ENCODE results near the gene ZFAND4. TPM values are rescaled to one million over a fixed set of nuclear protein-coding genes. Genes with fewer than 3 reads are reported as not detected.

ZFAND4 gene
- total RNA-seq, 1 experiment from 2014 or later: 18.3 TPM

DNA sequence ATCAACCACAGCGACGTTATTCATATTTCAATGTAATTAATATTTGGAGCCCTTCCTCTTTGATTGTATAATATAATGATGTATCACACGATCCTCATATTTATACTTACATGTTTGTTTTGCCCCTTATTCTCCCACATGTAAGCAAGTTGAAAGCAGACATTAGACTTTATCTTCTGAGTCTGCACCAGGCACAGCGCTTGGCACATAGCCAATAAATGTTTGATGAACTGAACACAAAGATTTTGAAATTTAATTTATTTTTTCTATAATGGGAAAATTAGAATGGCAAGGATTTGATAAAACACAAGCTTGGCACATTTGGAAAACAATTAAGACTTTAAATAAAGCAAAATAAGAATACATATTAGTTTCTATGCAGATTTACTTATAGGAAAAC is 31.6 kb downstream of the ZFAND4 start:
- peaks cover 5% of the 10 kb centered on the region for H3K36me3 Mint-ChIP-seq
- H3K4me1 Mint-ChIP-seq: no peaks in the 10 kb centered on the region
- no peak for ATAC-seq
- no peaks in the 10 kb centered on the region for H3K27me3 Mint-ChIP-seq (ENCODE audit: low read depth)
- ChIA-PET POLR2A (no interaction called here), CTCF (no interaction called here)
- no peak overlapping the region for H3K27ac Mint-ChIP-seq
- H3K9me3 Mint-ChIP-seq: no peaks in the 10 kb centered on the region
- DNase-seq (ENCODE audit: low spot score): no peak
- H3K4me3 Mint-ChIP-seq: no peak overlapping the region
- TF ChIP-seq EMX1 (CRISPR knock-in tag; IDR thresholded peaks at IDR 0.05): no peak
- TF ChIP-seq, protein P1, sequence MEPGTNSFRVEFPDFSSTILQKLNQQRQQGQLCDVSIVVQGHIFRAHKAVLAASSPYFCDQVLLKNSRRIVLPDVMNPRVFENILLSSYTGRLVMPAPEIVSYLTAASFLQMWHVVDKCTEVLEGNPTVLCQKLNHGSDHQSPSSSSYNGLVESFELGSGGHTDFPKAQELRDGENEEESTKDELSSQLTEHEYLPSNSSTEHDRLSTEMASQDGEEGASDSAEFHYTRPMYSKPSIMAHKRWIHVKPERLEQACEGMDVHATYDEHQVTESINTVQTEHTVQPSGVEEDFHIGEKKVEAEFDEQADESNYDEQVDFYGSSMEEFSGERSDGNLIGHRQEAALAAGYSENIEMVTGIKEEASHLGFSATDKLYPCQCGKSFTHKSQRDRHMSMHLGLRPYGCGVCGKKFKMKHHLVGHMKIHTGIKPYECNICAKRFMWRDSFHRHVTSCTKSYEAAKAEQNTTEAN (CRISPR knock-in tag; IDR thresholded peaks at IDR 0.05): no peak
- TF ChIP-seq, protein P2, sequence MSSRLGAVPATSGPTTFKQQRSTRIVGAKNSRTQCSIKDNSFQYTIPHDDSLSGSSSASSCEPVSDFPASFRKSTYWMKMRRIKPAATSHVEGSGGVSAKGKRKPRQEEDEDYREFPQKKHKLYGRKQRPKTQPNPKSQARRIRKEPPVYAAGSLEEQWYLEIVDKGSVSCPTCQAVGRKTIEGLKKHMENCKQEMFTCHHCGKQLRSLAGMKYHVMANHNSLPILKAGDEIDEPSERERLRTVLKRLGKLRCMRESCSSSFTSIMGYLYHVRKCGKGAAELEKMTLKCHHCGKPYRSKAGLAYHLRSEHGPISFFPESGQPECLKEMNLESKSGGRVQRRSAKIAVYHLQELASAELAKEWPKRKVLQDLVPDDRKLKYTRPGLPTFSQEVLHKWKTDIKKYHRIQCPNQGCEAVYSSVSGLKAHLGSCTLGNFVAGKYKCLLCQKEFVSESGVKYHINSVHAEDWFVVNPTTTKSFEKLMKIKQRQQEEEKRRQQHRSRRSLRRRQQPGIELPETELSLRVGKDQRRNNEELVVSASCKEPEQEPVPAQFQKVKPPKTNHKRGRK (CRISPR knock-in tag; IDR thresholded peaks at IDR 0.05; ENCODE audit: borderline replicate concordance): no peak
- TF ChIP-seq ZNF138 (CRISPR knock-in tag; conservative IDR thresholded peaks at IDR 0.05): no peak
- TF ChIP-seq, protein P3, sequence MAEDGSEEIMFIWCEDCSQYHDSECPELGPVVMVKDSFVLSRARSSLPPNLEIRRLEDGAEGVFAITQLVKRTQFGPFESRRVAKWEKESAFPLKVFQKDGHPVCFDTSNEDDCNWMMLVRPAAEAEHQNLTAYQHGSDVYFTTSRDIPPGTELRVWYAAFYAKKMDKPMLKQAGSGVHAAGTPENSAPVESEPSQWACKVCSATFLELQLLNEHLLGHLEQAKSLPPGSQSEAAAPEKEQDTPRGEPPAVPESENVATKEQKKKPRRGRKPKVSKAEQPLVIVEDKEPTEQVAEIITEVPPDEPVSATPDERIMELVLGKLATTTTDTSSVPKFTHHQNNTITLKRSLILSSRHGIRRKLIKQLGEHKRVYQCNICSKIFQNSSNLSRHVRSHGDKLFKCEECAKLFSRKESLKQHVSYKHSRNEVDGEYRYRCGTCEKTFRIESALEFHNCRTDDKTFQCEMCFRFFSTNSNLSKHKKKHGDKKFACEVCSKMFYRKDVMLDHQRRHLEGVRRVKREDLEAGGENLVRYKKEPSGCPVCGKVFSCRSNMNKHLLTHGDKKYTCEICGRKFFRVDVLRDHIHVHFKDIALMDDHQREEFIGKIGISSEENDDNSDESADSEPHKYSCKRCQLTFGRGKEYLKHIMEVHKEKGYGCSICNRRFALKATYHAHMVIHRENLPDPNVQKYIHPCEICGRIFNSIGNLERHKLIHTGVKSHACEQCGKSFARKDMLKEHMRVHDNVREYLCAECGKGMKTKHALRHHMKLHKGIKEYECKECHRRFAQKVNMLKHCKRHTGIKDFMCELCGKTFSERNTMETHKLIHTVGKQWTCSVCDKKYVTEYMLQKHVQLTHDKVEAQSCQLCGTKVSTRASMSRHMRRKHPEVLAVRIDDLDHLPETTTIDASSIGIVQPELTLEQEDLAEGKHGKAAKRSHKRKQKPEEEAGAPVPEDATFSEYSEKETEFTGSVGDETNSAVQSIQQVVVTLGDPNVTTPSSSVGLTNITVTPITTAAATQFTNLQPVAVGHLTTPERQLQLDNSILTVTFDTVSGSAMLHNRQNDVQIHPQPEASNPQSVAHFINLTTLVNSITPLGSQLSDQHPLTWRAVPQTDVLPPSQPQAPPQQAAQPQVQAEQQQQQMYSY (CRISPR knock-in tag; IDR thresholded peaks at IDR 0.05): no peak
- no peak for TF ChIP-seq NFYB (CRISPR knock-in tag; conservative IDR thresholded peaks at IDR 0.05; ENCODE audit: low read depth)
- no peak for TF ChIP-seq ATF1 (CRISPR knock-in tag; IDR thresholded peaks at IDR 0.05)
- TF ChIP-seq, protein P4, sequence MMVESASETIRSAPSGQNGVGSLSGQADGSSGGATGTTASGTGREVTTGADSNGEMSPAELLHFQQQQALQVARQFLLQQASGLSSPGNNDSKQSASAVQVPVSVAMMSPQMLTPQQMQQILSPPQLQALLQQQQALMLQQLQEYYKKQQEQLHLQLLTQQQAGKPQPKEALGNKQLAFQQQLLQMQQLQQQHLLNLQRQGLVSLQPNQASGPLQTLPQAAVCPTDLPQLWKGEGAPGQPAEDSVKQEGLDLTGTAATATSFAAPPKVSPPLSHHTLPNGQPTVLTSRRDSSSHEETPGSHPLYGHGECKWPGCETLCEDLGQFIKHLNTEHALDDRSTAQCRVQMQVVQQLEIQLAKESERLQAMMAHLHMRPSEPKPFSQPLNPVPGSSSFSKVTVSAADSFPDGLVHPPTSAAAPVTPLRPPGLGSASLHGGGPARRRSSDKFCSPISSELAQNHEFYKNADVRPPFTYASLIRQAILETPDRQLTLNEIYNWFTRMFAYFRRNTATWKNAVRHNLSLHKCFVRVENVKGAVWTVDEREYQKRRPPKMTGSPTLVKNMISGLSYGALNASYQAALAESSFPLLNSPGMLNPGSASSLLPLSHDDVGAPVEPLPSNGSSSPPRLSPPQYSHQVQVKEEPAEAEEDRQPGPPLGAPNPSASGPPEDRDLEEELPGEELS (CRISPR knock-in tag; IDR thresholded peaks at IDR 0.05): no peak
- TF ChIP-seq, protein P5, sequence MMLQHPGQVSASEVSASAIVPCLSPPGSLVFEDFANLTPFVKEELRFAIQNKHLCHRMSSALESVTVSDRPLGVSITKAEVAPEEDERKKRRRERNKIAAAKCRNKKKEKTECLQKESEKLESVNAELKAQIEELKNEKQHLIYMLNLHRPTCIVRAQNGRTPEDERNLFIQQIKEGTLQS (CRISPR knock-in tag; conservative IDR thresholded peaks at IDR 0.05): no peak
- TF ChIP-seq FOXJ3 (CRISPR knock-in tag; IDR thresholded peaks at IDR 0.05; ENCODE audit: borderline replicate concordance): no peak

DNA sequence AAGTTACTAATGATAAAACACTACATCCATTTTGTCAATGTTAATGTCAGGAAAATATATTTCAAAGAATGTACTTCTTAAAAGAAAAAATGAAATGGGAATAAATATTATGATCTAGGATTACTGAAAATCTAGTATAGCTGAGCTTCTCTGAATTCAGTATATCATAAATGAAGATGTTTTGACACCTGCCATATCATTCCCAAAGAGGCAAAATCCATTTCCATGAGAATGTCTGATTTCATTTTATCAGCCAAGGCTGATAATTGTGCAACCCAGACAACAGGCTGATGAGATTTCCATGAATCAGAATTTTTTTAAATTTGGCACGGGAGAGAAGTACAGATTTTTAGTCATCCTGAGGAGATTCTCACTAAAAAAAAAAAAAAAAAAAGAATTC is 32.5 kb downstream of the ZFAND4 start:
- Mint-ChIP-seq H3K27me3 (ENCODE audit: low read depth) (no peaks in the 10 kb centered on the region), H3K9me3 (peaks cover 5% of the 10 kb centered on the region), H3K4me3 (no peak overlapping the region), H3K27ac (no peak overlapping the region), H3K36me3 (peaks cover 5% of the 10 kb centered on the region), H3K4me1 (no peaks in the 10 kb centered on the region)
- no peak for DNase-seq (ENCODE audit: low spot score)
- ChIA-PET CTCF (no interaction called here), POLR2A (no interaction called here)
- ATAC-seq: no peak
- TF ChIP-seq, protein P6, sequence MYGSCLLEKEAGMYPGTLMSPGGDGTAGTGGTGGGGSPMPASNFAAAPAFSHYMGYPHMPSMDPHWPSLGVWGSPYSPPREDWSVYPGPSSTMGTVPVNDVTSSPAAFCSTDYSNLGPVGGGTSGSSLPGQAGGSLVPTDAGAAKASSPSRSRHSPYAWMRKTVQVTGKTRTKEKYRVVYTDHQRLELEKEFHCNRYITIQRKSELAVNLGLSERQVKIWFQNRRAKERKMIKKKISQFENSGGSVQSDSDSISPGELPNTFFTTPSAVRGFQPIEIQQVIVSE (CRISPR knock-in tag; IDR thresholded peaks at IDR 0.05; ENCODE audit: borderline replicate concordance): no peak
- TF ChIP-seq, protein P7, sequence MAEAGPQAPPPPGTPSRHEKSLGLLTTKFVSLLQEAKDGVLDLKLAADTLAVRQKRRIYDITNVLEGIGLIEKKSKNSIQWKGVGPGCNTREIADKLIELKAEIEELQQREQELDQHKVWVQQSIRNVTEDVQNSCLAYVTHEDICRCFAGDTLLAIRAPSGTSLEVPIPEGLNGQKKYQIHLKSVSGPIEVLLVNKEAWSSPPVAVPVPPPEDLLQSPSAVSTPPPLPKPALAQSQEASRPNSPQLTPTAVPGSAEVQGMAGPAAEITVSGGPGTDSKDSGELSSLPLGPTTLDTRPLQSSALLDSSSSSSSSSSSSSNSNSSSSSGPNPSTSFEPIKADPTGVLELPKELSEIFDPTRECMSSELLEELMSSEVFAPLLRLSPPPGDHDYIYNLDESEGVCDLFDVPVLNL (CRISPR knock-in tag; IDR thresholded peaks at IDR 0.05; ENCODE audit: borderline replicate concordance, low read depth): no peak
- TF ChIP-seq ZNF396 (CRISPR knock-in tag; IDR thresholded peaks at IDR 0.05; ENCODE audit: borderline replicate concordance) (no peak), SMAD3 (CRISPR knock-in tag; IDR thresholded peaks at IDR 0.05; ENCODE audit: borderline replicate concordance) (no peak), ELF4 (CRISPR knock-in tag; IDR thresholded peaks at IDR 0.05; ENCODE audit: low read depth) (no peak), EMX1 (CRISPR knock-in tag; IDR thresholded peaks at IDR 0.05) (no peak), JAZF1 (CRISPR knock-in tag; IDR thresholded peaks at IDR 0.05) (no peak)
- TF ChIP-seq, protein P8, sequence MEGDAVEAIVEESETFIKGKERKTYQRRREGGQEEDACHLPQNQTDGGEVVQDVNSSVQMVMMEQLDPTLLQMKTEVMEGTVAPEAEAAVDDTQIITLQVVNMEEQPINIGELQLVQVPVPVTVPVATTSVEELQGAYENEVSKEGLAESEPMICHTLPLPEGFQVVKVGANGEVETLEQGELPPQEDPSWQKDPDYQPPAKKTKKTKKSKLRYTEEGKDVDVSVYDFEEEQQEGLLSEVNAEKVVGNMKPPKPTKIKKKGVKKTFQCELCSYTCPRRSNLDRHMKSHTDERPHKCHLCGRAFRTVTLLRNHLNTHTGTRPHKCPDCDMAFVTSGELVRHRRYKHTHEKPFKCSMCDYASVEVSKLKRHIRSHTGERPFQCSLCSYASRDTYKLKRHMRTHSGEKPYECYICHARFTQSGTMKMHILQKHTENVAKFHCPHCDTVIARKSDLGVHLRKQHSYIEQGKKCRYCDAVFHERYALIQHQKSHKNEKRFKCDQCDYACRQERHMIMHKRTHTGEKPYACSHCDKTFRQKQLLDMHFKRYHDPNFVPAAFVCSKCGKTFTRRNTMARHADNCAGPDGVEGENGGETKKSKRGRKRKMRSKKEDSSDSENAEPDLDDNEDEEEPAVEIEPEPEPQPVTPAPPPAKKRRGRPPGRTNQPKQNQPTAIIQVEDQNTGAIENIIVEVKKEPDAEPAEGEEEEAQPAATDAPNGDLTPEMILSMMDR (IDR thresholded peaks at IDR 0.05): no peak
- TF ChIP-seq, protein P9, sequence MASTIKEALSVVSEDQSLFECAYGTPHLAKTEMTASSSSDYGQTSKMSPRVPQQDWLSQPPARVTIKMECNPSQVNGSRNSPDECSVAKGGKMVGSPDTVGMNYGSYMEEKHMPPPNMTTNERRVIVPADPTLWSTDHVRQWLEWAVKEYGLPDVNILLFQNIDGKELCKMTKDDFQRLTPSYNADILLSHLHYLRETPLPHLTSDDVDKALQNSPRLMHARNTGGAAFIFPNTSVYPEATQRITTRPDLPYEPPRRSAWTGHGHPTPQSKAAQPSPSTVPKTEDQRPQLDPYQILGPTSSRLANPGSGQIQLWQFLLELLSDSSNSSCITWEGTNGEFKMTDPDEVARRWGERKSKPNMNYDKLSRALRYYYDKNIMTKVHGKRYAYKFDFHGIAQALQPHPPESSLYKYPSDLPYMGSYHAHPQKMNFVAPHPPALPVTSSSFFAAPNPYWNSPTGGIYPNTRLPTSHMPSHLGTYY (CRISPR knock-in tag; IDR thresholded peaks at IDR 0.05): no peak
- TF ChIP-seq, protein P10, sequence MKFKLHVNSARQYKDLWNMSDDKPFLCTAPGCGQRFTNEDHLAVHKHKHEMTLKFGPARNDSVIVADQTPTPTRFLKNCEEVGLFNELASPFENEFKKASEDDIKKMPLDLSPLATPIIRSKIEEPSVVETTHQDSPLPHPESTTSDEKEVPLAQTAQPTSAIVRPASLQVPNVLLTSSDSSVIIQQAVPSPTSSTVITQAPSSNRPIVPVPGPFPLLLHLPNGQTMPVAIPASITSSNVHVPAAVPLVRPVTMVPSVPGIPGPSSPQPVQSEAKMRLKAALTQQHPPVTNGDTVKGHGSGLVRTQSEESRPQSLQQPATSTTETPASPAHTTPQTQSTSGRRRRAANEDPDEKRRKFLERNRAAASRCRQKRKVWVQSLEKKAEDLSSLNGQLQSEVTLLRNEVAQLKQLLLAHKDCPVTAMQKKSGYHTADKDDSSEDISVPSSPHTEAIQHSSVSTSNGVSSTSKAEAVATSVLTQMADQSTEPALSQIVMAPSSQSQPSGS (CRISPR knock-in tag; IDR thresholded peaks at IDR 0.05; ENCODE audit: borderline replicate concordance, low read depth): no peak
